Stimulated activated CD8-positive, alpha-beta memory T cell treated with anti-CD3 and anti-CD28 coated beads, Interleukin-4, amount 100 ng/mL, for 48 hours (primary cell): ENCODE data around the gene SUFU.

ENCODE experiments used
- DNase-seq: peaks from one replicate; pipeline ENCODE4 v3.0.0-alpha.2; 2020

Gene SUFU

GRCh38 chr10:102621443-102622325 is 117.9 kb downstream of the SUFU start:
- no peak for DNase-seq

DNA sequence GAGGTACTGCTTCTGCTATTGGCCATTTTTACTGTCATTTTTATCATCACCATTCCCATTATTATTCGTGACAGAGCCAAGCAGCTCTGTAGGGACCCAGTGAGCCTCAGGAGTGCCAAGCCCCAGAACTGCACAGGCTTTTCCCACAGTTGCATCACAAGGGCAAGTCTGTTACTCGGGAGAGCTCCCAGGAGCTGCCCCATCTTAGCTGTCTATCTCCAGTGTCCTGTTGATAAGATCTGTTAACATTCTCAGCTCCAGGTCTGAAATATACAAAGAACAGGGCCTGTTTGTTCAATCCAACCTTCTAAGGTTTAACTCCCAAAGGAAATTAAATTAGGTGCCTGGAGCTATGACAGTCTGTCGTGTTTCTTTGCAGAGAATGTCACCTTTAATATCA is 120.3 kb downstream of the SUFU start:
- no peak for DNase-seq

GRCh38 chr10:102624751-102625645 is 121.2 kb downstream of the SUFU start:
- no peak for DNase-seq

DNA sequence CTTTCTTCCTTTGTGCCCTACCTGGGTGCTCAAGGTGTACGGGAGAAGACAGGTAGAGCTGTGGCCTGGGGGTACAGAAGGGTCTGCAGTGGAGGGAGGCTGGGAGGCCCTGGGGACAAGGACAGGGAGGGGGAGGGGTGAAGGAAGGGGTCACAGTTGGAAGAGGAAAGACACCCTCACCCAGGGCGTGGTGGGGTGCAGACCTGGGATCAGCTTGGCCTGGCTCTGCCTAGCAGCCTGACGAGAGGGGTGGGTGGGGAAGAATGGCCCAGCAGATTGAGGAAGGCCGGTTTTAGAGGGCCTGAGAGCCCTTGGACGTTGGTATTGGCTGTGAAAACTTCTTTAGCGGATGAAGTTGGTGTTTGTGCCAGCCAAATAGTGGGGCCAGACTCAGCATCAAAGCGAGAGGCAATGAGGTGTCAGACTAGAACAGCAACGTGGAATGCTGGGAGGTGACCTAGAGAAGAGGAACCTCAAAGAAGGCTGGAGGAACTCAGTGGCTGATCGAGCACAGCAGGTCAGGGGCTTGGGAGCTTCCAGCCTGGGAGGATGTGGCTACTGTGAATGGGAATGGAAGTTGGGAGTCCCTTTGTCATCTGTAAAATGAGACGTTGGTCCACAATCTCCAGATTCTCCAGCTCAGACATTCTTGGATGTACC is 122.4 kb downstream of the SUFU start:
- no peak for DNase-seq

DNA sequence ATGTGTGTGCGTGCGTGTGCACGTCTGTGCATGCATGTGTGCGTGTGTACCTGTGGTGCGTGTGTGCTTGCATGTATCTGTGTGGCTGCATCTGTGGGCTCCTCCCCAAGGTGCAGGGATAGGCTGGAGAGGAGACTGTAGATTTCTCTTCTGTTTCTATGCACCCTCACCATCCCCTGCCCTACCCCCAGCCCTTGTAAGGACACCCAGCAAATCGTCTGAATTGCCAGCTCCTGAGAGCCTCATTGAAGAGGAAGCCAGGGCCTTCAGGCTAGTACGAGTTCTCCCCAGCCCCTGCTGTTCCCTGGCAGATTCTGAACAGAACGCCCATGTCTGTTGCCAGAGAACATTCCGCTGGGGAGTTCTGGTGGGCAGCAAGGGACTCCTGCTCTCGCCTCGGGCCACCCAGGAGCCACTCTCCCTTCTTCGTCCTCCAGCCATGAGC is 123.5 kb downstream of the SUFU start:
- DNase-seq = no peak

GRCh38 chr10:102627736-102628293 is 124.0 kb downstream of the SUFU start:
- no peak for DNase-seq

- DNase-seq = no peak
Measured at GRCh38 chr10:102628451-102628911, 124.7 kb downstream of the SUFU start.

DNA sequence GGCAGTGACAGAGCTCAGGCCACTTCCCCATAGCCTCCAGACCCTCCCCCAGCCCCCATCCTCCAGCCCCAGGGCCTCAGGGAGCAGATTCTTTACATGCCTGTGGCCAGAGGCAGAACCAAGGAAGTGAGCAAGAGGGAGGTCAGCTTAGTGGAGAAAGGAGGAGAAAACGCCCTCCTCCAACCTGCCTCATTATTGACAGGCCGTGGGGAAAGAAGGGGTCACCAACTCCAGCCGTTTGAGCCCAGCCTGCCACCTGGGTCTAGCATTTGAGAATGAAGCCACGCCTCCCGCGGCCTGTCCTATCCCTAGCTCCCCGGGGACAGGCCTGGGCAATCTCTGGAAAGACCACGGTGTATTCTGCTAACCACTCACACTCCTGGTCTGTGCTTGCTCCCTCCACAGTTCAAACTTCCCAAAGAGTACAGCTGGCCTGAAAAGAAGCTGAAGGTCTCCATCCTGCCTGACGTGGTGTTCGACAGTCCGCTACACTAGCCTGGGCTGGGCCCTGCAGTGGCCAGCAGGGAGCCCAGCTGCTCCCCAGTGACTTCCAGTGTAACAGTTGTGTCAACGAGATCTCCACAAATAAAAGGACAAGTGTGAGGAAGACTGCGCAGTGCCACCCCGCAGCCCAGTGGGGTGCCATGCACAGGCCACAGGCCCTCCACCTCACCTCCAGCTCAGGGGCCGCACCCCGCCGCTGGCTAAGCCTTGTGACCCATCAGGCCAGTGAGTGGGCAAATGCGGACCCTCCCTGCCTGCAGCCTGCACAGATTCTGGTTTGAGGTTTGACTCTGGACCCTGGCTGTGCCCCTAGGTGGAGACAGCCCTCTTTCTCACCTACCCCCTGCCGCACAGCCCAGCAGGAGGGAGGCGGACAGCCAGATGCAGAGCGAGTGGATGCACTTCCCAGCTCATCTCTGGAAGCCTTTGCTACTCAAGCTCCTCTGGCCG is 126.2 kb downstream of the SUFU start:
- no peak for DNase-seq

DNA sequence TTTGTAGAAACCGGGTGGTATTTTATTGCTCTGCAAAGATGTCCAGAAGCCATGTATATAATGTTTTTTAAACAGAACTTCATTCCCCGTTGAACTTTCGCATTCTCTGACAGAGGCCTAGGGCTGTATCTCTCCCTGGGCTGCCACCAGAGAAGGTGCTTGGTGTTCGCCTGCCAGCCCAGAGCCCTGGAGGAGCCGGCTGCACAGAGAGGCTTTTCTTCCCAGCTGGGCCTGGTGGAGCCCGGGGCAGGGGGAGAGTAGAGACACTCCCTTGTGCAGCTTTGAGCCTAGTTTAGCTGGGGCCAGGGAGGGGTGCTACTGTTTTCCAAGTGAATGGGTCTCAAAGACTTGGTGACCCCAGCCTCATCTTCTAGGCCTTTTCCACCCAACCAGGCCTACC is 126.9 kb downstream of the SUFU start:
- DNase-seq = no peak

DNA sequence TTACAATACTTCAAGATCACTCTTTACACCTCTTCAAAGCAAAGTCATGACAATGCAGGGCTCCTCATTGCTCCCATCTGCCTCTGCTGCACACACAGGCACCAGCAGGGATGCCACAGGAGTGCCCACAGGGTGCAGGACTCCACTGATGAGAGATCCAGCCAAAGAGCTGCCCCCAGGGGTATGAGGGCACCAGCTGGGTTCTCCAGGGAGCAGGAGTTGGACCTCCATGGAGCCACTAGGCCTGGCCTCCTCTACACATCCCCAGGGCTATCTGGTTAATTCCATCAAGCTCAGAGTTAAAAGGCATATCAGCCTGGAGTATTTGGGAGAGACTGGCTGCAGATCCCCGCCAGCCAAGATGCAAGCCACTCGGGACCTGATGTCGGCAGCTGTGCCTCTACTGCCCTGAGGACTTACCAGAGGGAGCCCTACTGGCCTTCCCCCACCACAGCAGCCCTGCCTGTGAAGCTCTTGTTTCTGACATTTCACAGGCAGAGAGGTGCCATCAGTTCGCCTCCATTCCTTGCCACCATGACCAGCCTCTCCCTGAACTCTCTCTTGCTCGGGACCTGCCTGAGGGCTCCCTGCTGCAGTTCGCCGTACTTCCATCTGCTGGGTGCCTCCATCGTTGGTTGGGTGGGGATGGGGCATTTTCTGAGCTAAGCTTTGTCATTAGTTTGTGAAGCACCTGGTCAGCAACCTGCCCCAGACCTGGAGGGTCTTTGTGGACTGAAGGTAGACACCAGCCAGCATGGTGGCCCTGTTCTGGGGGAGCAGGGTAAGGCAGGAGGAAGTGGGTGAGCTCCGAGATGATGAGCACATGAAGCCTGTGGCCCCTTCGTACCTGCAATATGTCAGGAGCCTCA is 128.0 kb downstream of the SUFU start:
- DNase-seq = no peak

DNA sequence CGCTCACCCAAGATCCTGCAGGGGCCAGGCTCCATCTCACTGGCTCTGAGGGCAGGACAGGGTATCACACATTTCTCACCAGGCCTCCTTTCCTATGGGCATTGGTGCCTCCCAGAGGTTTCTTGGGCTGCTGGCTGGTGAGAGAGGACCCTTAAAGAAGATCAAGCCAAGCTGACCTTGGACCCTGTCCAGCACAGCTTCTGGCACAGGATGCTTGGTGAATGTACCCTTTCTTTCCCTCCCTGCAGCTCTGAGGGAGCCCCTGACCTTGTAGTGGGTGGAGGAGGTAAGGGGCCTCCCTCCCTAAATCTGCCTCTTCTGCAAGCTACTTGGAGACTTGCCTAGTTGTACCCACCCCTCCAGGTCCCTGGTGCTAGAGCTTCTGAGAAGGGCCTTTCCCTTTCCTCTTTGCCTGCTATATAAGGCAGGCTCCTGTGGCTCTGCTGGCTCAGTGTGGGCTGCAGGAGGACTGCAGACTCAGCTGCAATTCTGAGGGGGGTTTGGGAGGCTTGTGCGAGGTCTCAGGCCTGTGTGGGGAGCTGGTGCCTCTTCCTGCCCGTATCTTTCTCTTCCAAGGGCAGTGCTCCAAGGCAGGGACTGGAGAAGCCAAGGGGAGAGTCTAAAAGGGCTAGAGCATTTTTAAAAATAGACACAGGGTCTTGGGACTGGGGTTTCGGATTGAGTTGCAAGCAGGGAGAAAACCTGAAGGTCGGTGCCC is 128.8 kb downstream of the SUFU start:
- no peak for DNase-seq

DNA sequence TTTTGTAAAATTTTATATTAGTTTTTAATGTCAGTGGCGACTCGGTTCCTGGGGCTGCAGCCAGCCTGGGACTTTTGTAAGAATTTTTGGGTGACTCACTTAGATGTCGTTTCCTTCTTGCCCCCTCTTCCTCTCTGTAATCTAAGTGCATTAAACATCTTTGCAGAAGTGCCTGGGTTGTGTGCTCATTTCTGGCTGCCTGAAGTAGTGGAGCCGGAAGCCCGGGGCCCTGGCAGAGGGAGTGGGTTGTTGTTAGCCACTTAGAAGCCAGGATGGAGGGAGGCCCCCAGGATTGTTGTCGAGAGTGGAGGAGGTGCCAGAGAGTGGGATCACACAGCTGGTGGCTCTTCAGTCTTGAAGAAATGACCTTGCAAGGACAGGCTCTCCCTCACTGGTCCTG is 129.5 kb downstream of the SUFU start:
- DNase-seq = peak; percentile 57

- DNase-seq = no peak
Measured at GRCh38 chr10:102633848-102634247, 130.1 kb downstream of the SUFU start.

- DNase-seq = no peak
Measured at GRCh38 chr10:102634686-102635085, 130.9 kb downstream of the SUFU start.

DNA sequence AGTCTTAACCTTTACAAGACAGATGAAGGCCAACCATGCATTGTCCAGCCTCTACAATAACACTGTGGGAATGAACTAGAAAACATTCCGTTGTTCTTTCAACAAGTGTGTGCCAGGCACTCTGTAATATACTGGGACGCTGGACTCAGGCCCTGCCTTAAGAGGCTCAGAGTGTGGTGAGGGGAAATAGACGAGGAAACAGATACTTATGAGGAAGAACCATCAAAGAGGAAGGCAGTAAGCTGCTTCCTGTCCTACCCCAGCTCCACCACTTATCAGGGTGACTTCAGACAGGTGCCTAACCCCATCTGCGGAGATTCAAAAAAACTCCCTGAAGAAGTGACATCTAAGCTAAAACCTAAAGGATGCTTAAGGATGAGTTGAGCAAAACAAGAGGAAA is 131.6 kb downstream of the SUFU start:
- DNase-seq = no peak

DNA sequence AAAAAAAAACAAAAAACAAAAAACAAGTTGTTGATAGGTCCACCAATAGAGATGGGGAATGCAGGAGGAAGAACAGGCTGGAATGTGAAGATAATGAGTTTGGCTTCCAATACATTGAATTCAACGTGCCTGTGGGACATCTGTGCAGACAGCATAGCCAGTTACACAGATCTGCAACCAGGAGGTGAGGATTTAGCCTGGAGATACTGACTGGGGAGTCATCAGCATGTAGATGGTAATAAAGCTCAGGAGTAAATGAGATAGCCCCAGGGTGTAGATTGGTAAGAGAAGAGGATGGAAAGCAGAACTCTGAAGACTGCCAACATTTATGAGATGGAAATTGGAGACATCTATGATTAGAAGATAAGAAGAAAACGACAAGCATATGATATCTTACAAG is 135.8 kb downstream of the SUFU start:
- no peak for DNase-seq

- no peak for DNase-seq
Measured at GRCh38 chr10:102641402-102641801, 137.6 kb downstream of the SUFU start.

DNA sequence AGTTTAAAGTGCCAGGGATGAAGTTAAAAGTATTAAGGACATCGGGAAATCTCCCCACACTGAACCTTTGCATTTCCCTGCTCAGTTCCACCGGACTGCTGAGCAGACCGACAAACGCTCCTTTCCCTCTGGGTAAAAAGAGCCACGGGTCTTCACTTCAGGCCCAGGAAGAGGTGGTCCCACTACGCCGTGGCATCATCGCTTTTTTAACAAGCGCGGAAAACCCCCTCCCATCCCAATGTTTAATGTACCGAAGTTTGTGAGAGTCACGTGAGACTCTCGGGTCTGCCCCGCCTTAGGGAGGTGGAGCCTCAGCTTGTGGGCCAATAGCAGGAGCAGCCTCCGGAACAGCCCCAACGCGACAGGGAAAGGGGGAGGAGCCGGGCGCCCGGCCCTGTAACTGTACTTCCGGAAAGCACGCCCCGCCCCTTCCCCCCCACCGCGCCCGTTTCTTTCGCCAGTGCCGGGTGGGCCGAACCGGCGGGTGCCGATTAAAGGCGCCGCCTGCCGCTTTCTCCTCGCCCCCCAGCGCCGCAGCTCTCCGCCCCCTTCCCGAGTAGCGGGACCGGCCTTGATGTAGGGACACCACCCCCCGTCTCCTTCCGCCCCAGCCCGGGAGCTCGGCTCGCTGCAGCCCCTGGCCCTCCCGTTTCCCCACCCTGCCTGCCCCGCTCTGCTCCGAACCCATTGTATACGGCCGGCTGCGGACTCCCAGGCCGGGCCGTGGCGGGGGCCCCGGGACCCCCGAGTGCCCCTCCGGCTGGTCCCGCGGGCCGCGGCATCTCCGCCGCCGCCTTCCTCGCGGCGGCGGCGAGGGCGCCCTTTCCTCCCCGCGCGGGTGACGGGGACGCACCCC is 138.3 kb downstream of the SUFU start:
- DNase-seq = peak; percentile 98
